ENCODE results near the gene LIPH.

Gene LIPH

DNA sequence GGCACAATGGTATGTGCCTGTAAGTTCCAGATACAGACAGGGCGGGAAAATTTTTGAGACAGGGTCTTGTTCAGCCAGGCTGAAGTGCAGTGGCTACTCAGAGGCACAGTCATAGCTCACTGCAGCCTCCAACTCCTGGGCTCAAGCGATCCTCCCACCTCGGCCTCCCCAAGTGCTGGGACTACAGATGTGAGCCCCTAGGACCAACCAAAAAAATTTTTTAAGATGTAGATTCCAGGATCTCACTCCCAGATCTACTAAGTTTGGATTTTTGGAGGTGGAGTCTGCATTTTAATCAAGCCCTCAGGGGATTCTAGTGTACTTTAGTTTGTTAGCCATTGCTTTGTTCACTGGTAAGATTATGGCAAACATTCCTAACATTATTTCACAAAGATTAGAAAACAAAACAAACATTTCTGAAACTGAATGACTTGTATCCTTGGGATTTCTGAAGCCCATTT, 2.7 kb downstream of the LIPH start:
- in situ Hi-C loops (cut with MboI; ENCODE audit: low pct_unique_long_range_greater_than_20kb, low sequenced_read_pairs), result no loop called here
- DNase-seq, result no peak

DNA sequence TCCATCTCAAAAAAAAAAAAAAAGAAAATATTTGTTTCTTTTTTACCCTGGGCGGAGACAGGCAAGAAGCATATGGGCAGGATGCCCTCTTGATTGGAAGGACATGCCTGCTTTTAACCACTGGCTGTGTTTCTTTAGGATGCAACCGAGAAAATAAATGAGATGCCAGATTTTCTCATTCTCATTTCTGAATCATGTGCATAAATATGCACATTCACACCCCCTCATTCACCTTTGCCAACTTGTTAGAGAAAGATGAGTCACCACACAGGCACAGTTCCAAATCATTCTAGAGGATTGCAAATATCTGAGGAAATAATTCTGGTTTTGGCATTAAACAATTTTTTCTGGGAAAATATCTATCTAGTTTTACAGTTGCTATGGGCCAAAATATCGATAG, 3.3 kb downstream of the LIPH start:
- no peak for DNase-seq
- in situ Hi-C loops (cut with MboI; ENCODE audit: low pct_unique_long_range_greater_than_20kb, low sequenced_read_pairs), result no loop called here

DNA sequence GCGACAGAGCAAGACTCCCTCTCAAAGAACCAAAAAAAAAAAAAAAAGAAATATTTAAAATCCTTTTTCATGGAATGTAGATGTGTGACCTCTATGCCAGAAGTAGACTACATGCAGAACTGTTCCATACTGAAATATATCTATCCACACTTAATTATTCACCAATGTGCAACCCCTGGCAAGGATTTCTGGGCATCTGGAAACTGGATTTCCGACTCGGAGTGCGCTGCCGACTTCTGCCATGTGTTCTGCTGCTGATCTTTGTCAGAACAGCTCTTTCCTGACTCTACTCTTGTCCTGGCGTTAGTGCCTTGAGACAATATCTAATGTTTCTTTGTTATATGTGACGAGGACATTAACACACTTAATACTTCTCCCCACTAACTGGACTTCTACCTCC, 11.7 kb downstream of the LIPH start:
- DNase-seq, result no peak
- in situ Hi-C loops (cut with MboI; ENCODE audit: low pct_unique_long_range_greater_than_20kb, low sequenced_read_pairs), result no loop called here

DNA sequence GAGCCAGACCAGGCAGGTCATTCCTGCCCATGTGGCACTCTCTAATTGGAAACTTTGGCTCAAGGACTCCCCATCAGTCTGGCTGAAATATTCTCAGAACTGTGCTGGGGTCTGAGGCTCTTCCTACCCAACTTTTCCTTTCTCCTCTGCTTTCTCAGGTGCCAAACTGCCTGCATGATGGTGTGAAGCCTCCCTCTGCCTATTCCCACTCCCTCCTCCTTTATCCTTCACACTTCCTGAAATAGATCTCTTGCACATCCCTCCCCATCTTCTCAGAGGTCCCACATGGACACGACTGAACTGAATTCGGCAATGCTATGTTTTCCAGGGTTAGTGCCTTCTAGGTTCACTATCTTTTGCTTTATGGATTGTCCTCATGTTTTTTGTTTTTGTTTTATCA, 12.5 kb downstream of the LIPH start:
- in situ Hi-C loops (cut with MboI; ENCODE audit: low pct_unique_long_range_greater_than_20kb, low sequenced_read_pairs), result no loop called here
- no peak for DNase-seq

DNA sequence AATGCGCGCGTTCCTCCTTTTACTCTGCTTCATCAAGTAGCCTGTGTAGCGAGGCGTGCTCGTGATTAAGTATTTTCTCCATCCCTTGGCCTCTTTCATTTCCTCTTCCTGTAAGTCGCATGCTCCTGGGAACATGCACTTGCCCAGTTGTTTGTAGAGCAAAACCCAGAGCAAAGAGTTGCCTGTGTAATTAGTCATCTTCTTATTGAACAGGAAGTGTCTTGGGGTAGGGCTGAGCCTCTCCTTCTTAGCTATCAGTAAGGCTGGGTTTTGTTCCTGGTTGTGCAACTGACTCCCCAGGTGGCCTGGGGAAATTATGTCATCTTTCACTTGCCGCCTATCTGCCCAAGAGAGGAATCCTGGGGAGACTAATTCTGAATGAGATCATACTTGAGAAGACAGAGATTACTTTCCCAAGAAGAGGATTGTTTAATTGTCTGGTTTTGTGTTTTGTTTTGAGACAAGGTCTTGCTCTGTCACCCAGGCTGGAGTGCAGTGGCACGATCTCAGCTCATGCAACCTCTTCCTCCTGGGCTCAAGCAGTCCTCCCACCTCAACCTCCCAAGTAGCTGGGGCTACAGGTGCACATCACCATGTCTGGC, 14.9 kb downstream of the LIPH start:
- DNase-seq, result peak; percentile 95
- in situ Hi-C loops (cut with MboI; ENCODE audit: low pct_unique_long_range_greater_than_20kb, low sequenced_read_pairs), result no loop called here

DNA sequence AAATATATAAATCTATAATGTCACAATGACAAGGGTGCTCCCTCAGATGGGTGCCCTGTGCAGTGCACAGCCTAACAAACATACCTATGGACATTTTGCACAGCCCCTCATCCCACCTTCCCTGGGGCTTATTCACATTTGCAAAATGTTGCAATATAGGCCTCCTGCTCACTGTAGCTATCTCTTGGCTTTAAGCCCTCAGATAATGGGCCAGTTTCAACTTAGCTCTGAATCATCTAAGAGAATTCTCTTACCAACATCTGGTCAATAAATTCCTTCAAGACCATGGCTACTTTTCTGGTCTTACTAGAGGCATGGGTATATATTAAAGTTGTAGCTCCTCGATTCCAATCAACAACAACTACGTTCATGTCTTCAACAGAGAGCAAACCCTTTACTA, 17.9 kb downstream of the LIPH start:
- DNase-seq, result no peak
- in situ Hi-C loops (cut with MboI; ENCODE audit: low pct_unique_long_range_greater_than_20kb, low sequenced_read_pairs), result no loop called here

DNA sequence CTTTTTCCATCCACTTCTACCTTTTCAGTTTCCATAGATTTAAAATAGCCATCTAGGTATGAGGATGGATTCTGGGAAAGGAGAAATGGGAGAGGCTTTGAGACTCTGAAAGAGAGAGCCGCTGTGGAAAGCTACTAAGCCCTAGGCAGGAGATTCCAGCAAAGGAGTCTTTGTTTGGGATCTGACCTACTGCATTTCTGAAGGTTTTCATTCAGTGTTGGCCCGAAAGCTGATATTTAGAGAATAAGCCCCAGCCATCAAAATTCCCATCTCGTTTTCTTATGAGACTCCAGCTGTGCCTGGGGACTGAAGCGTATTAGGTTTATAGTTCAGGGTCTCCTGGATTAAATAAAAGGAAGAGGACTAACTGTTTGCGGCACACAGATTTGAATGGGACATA, 19.5 kb downstream of the LIPH start:
- in situ Hi-C loops (cut with MboI; ENCODE audit: low pct_unique_long_range_greater_than_20kb, low sequenced_read_pairs), result no loop called here
- DNase-seq, result no peak

DNA sequence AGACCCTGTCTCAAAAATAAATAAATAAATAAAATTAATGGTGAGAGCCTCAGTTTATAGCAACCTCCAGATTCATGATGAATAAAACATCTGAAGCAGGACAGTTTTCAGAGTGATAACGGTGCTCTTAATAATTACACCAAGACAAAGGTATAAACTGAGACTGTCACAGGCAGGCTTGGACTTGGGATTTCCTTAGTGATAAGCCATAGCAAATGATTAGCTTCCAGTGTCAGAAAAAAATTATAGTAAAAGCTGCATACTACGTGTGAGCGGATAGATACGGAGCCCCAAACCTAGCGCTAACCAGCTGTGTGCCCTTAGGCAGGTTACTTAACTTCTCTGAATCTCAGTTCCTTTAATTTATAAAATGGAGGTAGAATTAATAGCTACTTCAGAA, 21.5 kb downstream of the LIPH start:
- in situ Hi-C loops (cut with MboI; ENCODE audit: low pct_unique_long_range_greater_than_20kb, low sequenced_read_pairs), result no loop called here
- no peak for DNase-seq

DNA sequence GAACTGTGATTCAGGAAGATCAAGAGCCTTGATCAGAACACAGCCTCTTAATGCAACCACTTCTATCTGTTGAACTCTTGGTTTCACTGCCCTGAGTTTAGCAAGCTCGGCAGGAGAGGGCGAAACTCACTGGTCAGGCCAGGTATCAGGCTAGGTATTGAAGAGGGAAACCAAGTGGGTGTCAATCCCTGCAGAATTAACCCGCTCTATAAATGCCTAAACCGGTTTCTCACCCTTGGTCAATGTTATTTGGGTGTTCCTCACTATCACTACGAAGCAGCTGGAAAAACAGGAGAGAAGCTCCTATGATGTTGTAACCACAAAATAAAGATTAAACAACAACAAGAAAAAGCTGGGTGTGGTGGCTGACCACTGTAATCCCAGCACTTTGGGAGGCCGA, 23.9 kb downstream of the LIPH start:
- no peak for DNase-seq

DNA sequence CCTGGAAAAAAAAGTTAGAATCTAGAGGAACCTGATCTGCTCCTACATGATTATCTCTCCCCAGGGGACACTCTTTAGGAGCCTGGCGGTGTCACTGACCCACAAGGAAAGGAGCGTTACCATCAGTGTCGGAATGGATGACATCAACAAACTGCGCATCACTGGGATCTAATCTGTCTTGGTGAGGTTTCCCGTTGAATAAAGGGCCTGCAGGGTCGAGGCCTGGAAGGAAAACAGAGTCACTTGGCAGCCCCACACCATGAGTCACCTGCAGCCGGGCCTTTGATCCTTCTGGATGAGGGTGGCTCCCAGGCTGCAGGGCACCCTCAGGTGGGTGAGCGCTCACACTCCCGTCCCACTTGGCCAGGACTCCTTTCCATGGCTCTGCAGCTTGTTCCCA, 25.0 kb downstream of the LIPH start:
- in situ Hi-C loops (cut with MboI; ENCODE audit: low pct_unique_long_range_greater_than_20kb, low sequenced_read_pairs), result no loop called here
- DNase-seq, result no peak

More for the DNA sequence above, 23.9 kb downstream of the LIPH start:
- in situ Hi-C loops (cut with MboI; ENCODE audit: low pct_unique_long_range_greater_than_20kb, low sequenced_read_pairs), result no loop called here

DNA sequence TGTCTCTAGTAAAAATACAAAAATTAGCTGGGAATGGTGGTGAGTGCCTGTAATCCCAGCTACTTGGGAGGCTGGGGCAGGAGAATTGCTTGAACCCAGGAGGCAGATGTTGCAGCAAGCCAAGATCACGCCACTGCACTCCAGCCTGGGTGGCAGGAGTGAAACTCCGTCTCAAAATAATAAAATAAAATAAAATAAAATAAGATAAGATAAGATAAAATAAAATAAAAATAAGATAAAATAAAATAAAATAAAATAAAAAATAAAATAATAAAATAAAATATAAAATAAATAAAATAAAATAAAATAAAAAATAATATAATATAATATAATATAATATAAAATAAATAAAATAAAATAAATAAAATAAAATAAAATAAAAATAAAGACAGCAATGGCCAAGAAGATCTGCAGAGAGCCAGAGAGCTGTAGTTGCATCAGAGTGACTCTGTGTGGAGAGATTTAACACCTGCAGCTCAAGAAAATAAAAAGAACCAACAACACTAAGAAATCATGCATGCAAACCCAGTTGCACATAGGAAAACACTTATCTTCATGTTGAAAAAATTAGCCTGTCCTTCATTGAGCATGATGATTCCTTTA, 25.9 kb downstream of the LIPH start:
- in situ Hi-C loops (cut with MboI; ENCODE audit: low pct_unique_long_range_greater_than_20kb, low sequenced_read_pairs), result no loop called here
- no peak for DNase-seq

DNA sequence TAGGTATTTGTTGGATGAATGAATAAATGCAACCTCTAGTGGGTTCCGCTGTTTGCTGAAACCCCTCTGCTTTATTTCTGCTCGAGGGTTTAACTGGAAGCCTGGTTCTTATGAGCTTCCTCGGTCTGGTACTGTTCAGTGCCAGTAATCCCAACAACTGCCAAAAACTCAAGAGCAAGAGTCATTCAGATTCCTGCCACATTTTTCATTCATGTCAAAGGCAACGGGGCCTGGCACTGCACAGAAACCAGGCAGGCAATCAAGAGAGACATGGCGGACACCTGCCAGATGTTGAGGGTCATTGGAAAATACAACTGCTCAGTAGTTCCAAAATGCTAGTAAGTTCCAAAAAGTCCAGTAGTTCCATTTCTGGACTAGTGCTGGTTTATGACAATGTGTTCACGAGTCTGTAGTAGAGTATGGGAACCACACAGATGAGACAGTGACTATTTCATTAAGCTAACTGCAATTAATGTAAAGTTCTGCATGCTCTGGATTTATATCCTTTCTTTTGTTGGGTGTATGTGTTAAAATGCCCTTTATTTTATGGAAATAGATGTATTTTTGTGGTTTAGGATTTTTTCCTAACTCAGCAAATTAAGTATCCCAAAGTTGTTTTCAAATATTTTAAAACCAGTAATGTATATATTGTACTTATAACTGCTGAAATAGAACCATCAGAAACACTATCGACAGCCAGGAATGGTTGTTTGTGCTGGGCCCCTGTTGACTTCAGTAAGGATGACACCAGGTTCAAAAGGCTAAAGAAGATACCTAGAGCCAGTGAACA, 30.8 kb downstream of the LIPH start:
- in situ Hi-C loops (cut with MboI; ENCODE audit: low pct_unique_long_range_greater_than_20kb, low sequenced_read_pairs), result no loop called here
- DNase-seq, result no peak

DNA sequence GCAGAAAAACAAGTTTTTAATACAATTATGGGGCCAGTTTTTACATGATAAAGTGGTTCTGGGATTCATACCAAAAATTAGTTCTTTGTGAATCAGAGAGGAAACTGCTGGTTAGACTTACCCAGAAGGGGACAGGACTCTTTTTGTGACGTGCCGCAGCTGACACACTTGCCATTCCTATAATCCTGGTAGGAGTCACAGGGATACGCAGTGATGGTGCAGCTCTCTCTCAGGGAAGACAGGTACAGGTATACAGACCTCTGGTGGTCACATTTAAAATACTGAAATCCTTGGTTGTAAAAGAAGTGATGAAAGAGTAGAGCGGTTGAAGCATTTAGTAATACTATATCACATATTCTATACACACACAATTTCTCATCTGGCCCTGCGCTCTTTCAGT, 33.4 kb downstream of the LIPH start:
- in situ Hi-C loops (cut with MboI; ENCODE audit: low pct_unique_long_range_greater_than_20kb, low sequenced_read_pairs), result no loop called here
- DNase-seq, result no peak

DNA sequence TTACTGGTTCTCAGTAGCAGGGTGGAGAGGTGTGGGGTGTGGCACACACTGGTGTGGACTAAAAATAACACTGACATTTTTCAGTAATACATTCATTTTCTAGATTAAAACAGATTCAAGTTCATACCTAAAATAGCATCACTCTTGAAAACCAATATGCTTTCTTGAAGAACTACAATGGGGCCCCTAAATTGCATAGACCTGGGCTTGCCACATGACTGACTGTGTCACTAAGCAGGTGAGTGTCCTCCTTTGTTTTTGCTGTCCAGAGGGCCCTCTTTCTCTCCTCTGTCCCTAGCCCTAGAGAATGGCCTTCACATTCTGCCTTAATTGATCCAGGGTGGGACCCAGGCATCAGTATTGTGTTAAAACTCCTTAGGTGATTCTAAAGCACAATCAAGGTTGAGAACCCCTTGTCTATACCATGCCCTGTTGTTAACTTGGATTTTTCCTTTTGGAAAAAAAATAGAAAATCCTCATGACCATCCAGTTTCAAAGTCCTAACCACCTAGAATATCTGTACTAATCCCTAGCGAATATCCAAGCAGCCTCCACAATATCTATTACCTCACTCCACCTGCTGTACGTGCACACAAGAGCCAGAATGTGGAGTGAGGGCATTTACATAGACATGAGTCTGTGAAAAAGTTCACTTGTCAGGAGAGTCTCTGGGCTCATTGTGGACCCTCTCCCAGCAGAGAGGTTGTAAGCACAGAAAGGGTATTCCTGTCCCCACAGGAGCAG, 34.8 kb downstream of the LIPH start:
- in situ Hi-C loops (cut with MboI; ENCODE audit: low pct_unique_long_range_greater_than_20kb, low sequenced_read_pairs), result no loop called here
- DNase-seq, result no peak

DNA sequence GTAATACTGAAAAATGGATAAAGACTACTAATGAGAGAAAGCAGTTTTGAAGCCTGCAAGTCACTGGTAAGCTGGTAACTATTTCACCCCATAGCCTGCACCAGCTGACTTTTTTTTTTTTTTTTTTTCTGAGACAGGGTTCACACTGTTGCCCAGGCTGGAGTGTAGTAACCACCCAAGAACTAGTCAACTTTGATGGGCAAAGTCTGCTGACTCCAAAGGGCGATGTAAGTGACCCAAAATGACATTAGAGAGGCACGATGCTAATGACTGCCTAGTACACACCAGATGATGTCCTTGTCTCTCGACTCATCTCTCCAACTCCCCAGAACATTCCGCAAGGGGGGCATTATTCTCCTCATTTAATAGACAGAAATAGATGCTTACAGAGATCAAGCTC, 40.7 kb downstream of the LIPH start:
- DNase-seq, result no peak
- in situ Hi-C loops (cut with MboI; ENCODE audit: low pct_unique_long_range_greater_than_20kb, low sequenced_read_pairs), result no loop called here

DNA sequence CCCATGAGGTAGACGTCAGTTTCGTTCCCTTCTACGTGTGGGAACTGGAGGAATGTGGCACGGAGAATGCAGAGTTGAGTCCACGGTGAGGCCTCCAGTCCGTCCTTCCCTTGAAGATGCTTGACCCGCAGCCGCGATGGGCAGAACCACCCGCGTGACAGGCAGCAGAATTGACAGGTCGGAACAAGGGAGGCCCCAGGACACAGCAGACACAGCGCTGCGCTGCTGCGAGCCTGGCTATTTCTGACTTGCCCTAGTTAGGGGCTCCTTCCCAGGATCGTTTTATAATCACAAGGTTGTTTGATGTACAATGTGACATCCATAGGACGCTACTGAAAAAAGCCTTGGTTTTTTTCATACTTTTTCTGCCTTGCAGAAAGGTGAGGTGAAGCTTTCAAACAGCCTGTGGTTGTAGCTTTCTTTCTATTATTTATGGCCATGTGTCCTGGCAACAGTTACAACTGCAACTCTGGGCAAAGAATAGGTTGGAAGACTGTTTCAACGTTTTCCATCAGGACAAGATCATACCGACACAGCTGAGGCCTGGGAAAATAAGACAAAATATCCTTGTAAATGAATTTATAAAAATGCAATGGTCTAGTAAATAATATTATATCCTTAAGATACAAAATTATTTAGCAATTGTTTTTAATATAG, 43.9 kb downstream of the LIPH start:
- DNase-seq, result no peak
- in situ Hi-C loops (cut with MboI; ENCODE audit: low pct_unique_long_range_greater_than_20kb, low sequenced_read_pairs), result no loop called here

DNA sequence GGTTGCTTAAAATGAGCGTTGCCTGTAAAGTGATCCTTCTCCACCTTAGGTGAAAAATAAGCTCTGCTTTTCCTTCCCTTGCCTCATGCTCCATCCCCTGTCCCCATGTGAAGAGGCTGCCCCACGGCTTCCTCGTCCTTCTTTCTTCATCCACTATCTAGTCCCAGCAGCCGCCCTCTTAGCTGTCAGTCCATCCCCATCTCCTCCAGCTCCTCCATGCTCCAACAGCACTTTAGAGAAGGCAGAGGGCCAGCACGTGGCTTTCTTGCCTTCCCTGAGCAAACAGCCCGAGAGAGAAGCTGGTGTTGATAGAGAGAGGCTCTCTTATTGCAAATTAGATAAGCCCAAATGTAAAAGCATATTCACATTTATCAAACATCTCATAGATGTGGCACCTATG, 44.5 kb downstream of the LIPH start:
- in situ Hi-C loops (cut with MboI; ENCODE audit: low pct_unique_long_range_greater_than_20kb, low sequenced_read_pairs), result no loop called here

DNA sequence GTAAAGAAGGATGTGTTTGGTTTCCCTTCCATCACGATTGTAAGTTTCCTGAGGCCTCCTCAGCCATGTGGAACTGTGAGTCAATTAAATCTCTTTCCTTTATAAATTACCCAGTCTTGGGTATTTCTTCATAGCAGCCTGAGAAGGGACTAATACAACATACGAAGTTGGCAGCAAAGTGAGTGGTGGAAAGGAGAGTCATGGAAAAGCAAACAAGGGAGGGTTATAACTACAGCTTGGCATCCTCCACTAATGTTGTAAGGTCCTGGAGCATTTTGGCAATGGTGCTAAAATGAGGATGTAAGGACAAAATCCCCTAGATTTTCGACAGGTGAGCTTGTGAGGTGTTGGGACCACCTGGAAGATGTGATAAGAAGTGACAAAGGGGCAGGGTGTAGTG, 47.8 kb downstream of the LIPH start:
- in situ Hi-C loops (cut with MboI; ENCODE audit: low pct_unique_long_range_greater_than_20kb, low sequenced_read_pairs), result no loop called here
- no peak for DNase-seq

More for the DNA sequence above, 44.5 kb downstream of the LIPH start:
- no peak for DNase-seq

DNA sequence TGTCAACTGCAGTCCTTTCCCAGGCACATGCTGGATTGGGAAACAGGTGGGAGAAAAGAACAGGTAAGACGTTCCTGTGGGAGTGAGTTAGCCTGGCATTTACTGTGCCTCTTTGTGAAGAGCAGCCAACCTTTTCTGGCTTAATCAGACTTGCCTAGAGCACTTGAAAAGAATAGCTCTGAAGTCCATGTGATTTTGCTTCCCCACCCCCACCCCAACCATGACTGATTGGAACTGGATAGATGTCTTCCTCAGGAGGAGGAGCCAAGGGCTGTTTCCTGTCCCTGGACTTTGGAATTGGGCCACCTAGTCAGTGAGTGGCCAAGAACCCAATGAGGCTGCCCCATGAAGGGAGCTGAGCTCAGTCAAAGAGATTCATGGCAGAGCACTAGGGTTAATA, 48.9 kb downstream of the LIPH start:
- DNase-seq, result no peak
- in situ Hi-C loops (cut with MboI; ENCODE audit: low pct_unique_long_range_greater_than_20kb, low sequenced_read_pairs), result no loop called here
